Lung (tissue), 12 donors: Measurements from ENCODE around the gene SUMO4. TPM values are rescaled to one million over a fixed set of nuclear protein-coding genes. Genes with fewer than 3 reads are reported as not detected.

Source experiments
- ATAC-seq: fragments of 200-7000 bp; cut with Tn5 transposase; one replicate; pipeline ENCODE4 v1.9.1; 2020; ENCODE audit warnings: moderate number of reproducible peaks; ENCODE audit not compliant: insufficient read depth, low FRiP score
- DNase-seq, 3 donors: peaks; one replicate each; pipeline ENCODE4 v3.0.0-alpha.2; 2013 to 2017
- H3K27ac ChIP-seq, 2 donors: one replicate each; pipeline ENCODE4 v1.5.1; 2013; ENCODE audit warnings: mild to moderate bottlenecking in 2 of 2, moderate library complexity in 2 of 2, control low read depth in 1 of 2, inconsistent platforms in 1 of 2, low read depth in 1 of 2, low read length in 1 of 2
- H3K27me3 ChIP-seq, 3 donors: one replicate each; pipeline ENCODE4 v1.5.1; 2013; ENCODE audit warnings: low read length in 2 of 3; ENCODE audit not compliant: control insufficient read depth in 3 of 3, insufficient read depth in 3 of 3
- H3K36me3 ChIP-seq, 4 donors: one replicate each; pipeline ENCODE4 v1.5.1; 2013; ENCODE audit warnings: low read length in 4 of 4, mild to moderate bottlenecking in 1 of 4, moderate library complexity in 1 of 4; ENCODE audit not compliant: control insufficient read depth in 4 of 4, insufficient read depth in 4 of 4
- H3K4me1 ChIP-seq, 5 donors: one replicate each; pipeline ENCODE4 v1.5.1; 2013; ENCODE audit warnings: low read length in 5 of 5, mild to moderate bottlenecking in 2 of 5, moderate library complexity in 1 of 5; ENCODE audit not compliant: control insufficient read depth in 5 of 5, insufficient read depth in 5 of 5
- H3K4me3 ChIP-seq: one replicate; pipeline ENCODE4 v1.5.1; 2013; ENCODE audit warnings: mild to moderate bottlenecking, control low read depth, moderate library complexity
- H3K9ac ChIP-seq, 2 donors: one replicate each; pipeline ENCODE4 v1.5.1; 2013; ENCODE audit warnings: low read length in 2 of 2, control low read depth in 1 of 2; ENCODE audit not compliant: insufficient read depth in 1 of 2
- H3K9me3 ChIP-seq, 4 donors: one replicate each; pipeline ENCODE4 v1.5.1; 2013; ENCODE audit warnings: low read length in 3 of 4, mild to moderate bottlenecking in 1 of 4, moderate library complexity in 1 of 4; ENCODE audit not compliant: control insufficient read depth in 4 of 4, insufficient read depth in 3 of 4
- WGBS, 2 donors: extraction: QIAGEN DNeasy Blood & Tissue Kit; methylation state at CpG; one replicate each; pipeline ENCODE4 v1.1.7; 2013; 5-methylcytosine and 5-hydroxymethylcytosine counted together
- polyA plus RNA-seq, 2 donors: library from polyadenylated mRNA; stranded (reverse); fragments of 200-250 nt; gene quantifications; one replicate each; pipeline ENCODE4 v1.2.1, GENCODE V29; 2013
- total RNA-seq, 2 donors: library from RNA; depleted of rRNA in 1 of 2; stranded (reverse); fragments of >200 nt in 1 of 2; gene quantifications; one replicate each; pipeline ENCODE4 v1.2.1, GENCODE V29; 2014 to 2021
- TF ChIP-seq, protein P1 (sequence below): IDR thresholded peaks from 2 replicates; pipeline ENCODE4 v1.5.1; 2012; ENCODE audit warnings: mild to moderate bottlenecking; ENCODE audit errors: control extremely low read depth, extremely low read depth
- donor health status: control.
- donor health status: control.
- donor health status: Bipolar disorder and iron deficiency.
- donor health status: healthy.
- donor health status: DM: yes; HTN: yes; CAD: no.

The SUMO4 gene
- total and polyA plus RNA-seq, 4 donors, result 0.11 to 12.9 (median 0.93) TPM

DNA sequence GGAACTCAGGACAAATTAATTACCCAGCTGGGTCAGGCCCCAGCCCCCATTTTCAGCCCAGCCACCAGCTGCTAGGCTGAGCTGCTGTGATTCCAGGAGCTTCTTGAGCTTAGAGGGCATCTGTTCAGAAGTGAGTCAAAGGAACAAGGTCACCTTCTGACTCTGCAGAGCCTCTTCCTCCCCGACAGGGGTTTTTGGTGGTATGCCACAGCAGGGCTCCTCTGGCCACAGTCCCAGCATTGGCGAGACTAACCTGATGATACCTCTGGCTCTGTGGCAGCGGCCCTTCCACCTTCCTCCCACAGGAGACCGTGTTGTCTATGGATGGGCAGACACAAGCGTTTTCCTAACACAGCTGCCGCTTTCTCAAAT lies 45.0 kb downstream of the SUMO4 start:
- Histone ChIP-seq H3K9ac (no peak overlapping the region), H3K36me3 (no peaks in the 10 kb centered on the region), H3K27me3 (peaks cover 0 to 4% (median 0%) of the 10 kb centered on the region in 3 donors), H3K27ac (no peak overlapping the region), H3K9me3 (no peaks in the 10 kb centered on the region), H3K4me3 (no peak overlapping the region), H3K4me1 (peaks cover 0 to 16% (median 0%) of the 10 kb centered on the region in 5 donors)
- whole genome bisulfite sequencing, 2 donors, result 94 to 95% methylated on average over 6 of the region's 6 CpGs
- no peak for ATAC-seq
- DNase-seq, result no peak
- TF ChIP-seq, protein P1, sequence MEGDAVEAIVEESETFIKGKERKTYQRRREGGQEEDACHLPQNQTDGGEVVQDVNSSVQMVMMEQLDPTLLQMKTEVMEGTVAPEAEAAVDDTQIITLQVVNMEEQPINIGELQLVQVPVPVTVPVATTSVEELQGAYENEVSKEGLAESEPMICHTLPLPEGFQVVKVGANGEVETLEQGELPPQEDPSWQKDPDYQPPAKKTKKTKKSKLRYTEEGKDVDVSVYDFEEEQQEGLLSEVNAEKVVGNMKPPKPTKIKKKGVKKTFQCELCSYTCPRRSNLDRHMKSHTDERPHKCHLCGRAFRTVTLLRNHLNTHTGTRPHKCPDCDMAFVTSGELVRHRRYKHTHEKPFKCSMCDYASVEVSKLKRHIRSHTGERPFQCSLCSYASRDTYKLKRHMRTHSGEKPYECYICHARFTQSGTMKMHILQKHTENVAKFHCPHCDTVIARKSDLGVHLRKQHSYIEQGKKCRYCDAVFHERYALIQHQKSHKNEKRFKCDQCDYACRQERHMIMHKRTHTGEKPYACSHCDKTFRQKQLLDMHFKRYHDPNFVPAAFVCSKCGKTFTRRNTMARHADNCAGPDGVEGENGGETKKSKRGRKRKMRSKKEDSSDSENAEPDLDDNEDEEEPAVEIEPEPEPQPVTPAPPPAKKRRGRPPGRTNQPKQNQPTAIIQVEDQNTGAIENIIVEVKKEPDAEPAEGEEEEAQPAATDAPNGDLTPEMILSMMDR, result no peak

DNA sequence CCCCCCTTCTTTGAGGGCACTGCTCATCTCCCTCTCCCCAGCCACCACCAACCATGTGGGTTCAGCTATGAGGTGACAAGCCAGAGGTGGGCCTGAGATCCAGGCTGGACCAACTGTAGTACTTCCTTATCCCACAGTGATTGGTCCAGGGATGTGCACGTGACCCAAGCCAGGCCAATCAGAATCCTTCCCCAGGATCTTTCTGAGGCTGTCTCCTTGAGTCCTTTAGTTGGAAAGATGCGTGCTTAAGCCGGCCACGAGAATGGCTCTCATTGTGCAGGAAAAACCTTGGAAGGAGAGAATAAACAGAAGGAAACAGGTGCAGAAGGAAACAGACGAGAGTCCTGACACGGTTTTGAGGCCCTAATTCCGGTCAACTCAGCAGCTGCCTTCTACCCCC lies 45.5 kb downstream of the SUMO4 start:
- no peaks in the 10 kb centered on the region for H3K9me3 ChIP-seq
- no peak overlapping the region for H3K9ac ChIP-seq
- TF ChIP-seq, protein P1, result no peak
- H3K27ac ChIP-seq, result no peak overlapping the region
- no peak for DNase-seq
- peaks cover 0 to 8% (median 0%) of the 10 kb centered on the region in 3 donors for H3K27me3 ChIP-seq
- no peaks in the 10 kb centered on the region for H3K36me3 ChIP-seq
- WGBS, 2 donors, result 87 to 88% methylated on average over 7 of the region's 7 CpGs
- H3K4me3 ChIP-seq, result no peak overlapping the region
- H3K4me1 ChIP-seq, result peaks cover 0 to 16% (median 2%) of the 10 kb centered on the region in 5 donors
- no peak for ATAC-seq

DNA sequence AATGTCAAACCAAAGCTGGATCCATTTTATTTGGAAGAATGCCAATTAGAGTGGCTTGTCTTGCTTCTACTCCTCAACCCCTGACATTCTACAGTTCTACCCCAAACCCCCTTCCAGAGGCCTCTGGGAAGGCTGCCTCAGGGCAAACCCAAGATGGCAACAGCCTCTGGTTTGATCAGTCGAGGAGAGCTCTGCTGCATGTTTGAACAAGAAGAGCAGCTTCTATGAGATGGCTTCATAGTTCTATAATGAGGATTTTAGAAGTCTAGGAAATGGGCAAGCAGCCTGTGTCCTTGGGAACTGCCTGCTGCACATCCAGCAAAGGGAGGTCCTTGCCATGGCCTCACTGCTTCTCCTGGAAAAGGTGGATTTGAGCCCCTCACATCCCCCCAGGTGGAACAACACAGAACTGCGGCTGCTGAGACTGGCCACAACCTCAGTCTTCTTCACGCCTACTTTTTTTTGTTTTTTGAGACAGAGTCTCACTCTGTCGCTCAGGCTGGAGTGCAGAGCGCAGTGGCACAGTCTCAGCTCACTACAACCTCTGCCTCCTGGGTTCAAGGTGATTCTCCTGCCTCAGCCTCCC lies 46.8 kb downstream of the SUMO4 start:
- DNase-seq, result no peak
- no peak for ATAC-seq
- Histone ChIP-seq H3K4me3 (no peak overlapping the region), H3K27me3 (peaks cover 0 to 8% (median 0%) of the 10 kb centered on the region in 3 donors), H3K9ac (no peak overlapping the region), H3K9me3 (no peaks in the 10 kb centered on the region), H3K36me3 (no peaks in the 10 kb centered on the region), H3K4me1 (peaks cover 0 to 16% (median 10%) of the 10 kb centered on the region in 5 donors), H3K27ac (no peak overlapping the region)
- WGBS, 2 donors, result 95 to 96% methylated on average over 5 of the region's 5 CpGs
- TF ChIP-seq, protein P1, result no peak

DNA sequence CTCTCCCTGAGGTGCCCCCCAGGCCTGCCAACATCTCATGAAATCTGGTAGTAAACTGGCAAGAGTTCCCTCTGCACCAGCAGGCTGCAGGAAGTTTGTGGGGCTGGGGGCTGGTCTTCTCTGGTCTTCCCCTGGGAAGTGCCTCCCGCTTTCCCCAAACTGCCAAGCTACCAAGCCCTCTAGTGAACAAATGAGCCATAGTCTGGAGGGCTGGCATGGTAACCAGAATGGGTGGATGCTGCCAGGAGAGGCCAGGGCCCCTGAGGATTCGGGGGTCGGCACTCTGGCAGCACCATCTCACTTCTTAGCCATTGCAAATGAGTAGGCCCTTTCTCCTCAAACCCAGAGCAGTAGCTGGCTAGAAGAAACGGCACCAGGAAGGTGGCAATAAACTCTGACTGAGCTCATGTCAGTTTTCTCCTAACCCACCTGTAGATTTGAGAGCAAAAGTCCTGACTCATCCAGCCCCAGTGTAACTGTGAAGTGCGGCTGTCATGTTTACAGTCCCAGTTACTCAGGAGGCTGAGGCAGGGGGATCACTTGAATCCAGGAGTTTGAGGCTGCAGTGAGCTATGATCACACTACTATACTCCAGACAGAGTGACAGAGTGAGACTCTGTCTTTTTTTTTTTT lies 48.9 kb downstream of the SUMO4 start:
- peaks cover 4 to 21% (median 12%) of the 10 kb centered on the region in 5 donors for H3K4me1 ChIP-seq
- no peak overlapping the region for H3K9ac ChIP-seq
- H3K27ac ChIP-seq, result no peak overlapping the region
- TF ChIP-seq, protein P1, result no peak
- no peaks in the 10 kb centered on the region for H3K36me3 ChIP-seq
- DNase-seq (no peak), ATAC-seq (no peak)
- peaks cover 0 to 8% (median 0%) of the 10 kb centered on the region in 3 donors for H3K27me3 ChIP-seq
- no peak overlapping the region for H3K4me3 ChIP-seq
- WGBS, 2 donors, result 94 to 98% methylated on average over 5 of the region's 5 CpGs
- no peaks in the 10 kb centered on the region for H3K9me3 ChIP-seq
